Mammary epithelial cell (primary cell): ENCODE results near the gene TEC.

Experiments used
- CTCF ChIP-seq, 2 donors: IDR thresholded peaks in 1 of 2; conservative IDR thresholded peaks in 1 of 2; 2 replicates each; pipeline ENCODE4 v1.5.1; 2011 to 2012; ENCODE audit warnings: inconsistent platforms in 2 of 2, low read length in 2 of 2, mild to moderate bottlenecking in 2 of 2, control low read depth in 1 of 2, low read depth in 1 of 2; ENCODE audit not compliant: insufficient read depth in 1 of 2; ENCODE audit errors: extremely low read depth in 1 of 2
- EZH2 ChIP-seq: IDR thresholded peaks from 2 replicates; pipeline ENCODE4 v1.6.1; 2012; ENCODE audit warnings: low read length, inconsistent platforms, borderline replicate concordance

GRCh38 chr4:48102303-48102702 lies 167.3 kb downstream of the TEC start:
- peak; percentile 11 to 28 for TF ChIP-seq CTCF (conservative IDR thresholded peaks at IDR 0.05 in 1 of 2, IDR thresholded peaks at IDR 0.05 in 1 of 2; ENCODE audit: extremely low read depth in 1 of 2, insufficient read depth in 1 of 2, low read depth in 1 of 2, low read length in 2 of 2)
- TF ChIP-seq EZH2 = no peak
